ENCODE data around the gene CBARP. TPM values are rescaled to one million over a fixed set of nuclear protein-coding genes. Genes with fewer than 3 reads are reported as not detected.
A peak's percentile ranks its signal among the peaks of the same experiment; 100 is the strongest.

CBARP gene
- polyA plus RNA-seq, 1 donor from 2014 or later, result 18.2 TPM

- Histone ChIP-seq H3K4me2 (ENCODE audit: low read length) (no peak overlapping the region), H3F3A (ENCODE audit: insufficient read depth, low read length, poor library complexity, severe bottlenecking) (no peaks in the 10 kb centered on the region), H2AFZ (ENCODE audit: low read depth, low read length) (no peak overlapping the region), H3K9me2 (ENCODE audit: insufficient read depth, low read length) (no peaks in the 10 kb centered on the region), H3K36me3 (ENCODE audit: insufficient read depth, low read length) (no peaks in the 10 kb centered on the region), H3K9me3 (ENCODE audit: low read length) (no peaks in the 10 kb centered on the region), H3K4me3 (ENCODE audit: low read length) (no peak overlapping the region), H3K27ac (ENCODE audit: low read length) (no peak overlapping the region), H3K27me3 (ENCODE audit: insufficient read depth, low read depth, low read length) (no peaks in the 10 kb centered on the region), H4K20me1 (ENCODE audit: insufficient read depth) (peaks cover 4% of the 10 kb centered on the region), H3K79me2 (replicated peaks; ENCODE audit: insufficient read depth, low read length) (peaks cover 61% of the 10 kb centered on the region), H3K9ac (ENCODE audit: low read length) (peak overlapping the region; percentile 31)
- no peak for TF ChIP-seq TAF1 (IDR thresholded peaks at IDR 0.05; ENCODE audit: low read depth)
- no peak for TF ChIP-seq MXI1 (conservative IDR thresholded peaks at IDR 0.05; ENCODE audit: poor library complexity, severe bottlenecking)
- TF ChIP-seq EP300 (conservative IDR thresholded peaks at IDR 0.05; ENCODE audit: poor library complexity, severe bottlenecking), result no peak
- TF ChIP-seq CTCF (IDR thresholded peaks at IDR 0.05; ENCODE audit: poor library complexity, severe bottlenecking), result no peak
- no peak for TF ChIP-seq SMC3 (conservative IDR thresholded peaks at IDR 0.05; ENCODE audit: poor library complexity)
- TF ChIP-seq RAD21 (conservative IDR thresholded peaks at IDR 0.05), result no peak
- TF ChIP-seq POLR2AphosphoS5 (IDR thresholded peaks at IDR 0.05), result no peak
- TF ChIP-seq EZH2 (IDR thresholded peaks at IDR 0.05; ENCODE audit: borderline replicate concordance, insufficient read depth, low read length, poor library complexity, severe bottlenecking), result no peak
Observed at GRCh38 chr19:1257475-1258162, 19.8 kb upstream of the CBARP start.

- Histone ChIP-seq H3K9ac (ENCODE audit: low read length) (no peak overlapping the region), H3K36me3 (ENCODE audit: insufficient read depth, low read length) (no peaks in the 10 kb centered on the region), H3K4me3 (ENCODE audit: low read length) (no peak overlapping the region), H3K27ac (ENCODE audit: low read length) (no peak overlapping the region), H3K9me3 (ENCODE audit: low read length) (no peaks in the 10 kb centered on the region), H3K4me2 (ENCODE audit: low read length) (no peak overlapping the region), H2AFZ (ENCODE audit: low read depth, low read length) (no peak overlapping the region), H3K9me2 (ENCODE audit: insufficient read depth, low read length) (no peaks in the 10 kb centered on the region), H3F3A (ENCODE audit: insufficient read depth, low read length, poor library complexity, severe bottlenecking) (no peaks in the 10 kb centered on the region), H3K27me3 (ENCODE audit: insufficient read depth, low read depth, low read length) (no peaks in the 10 kb centered on the region), H4K20me1 (ENCODE audit: insufficient read depth) (peaks cover 4% of the 10 kb centered on the region), H3K79me2 (replicated peaks; ENCODE audit: insufficient read depth, low read length) (peaks cover 68% of the 10 kb centered on the region)
- peak; percentile 33 for TF ChIP-seq POLR2AphosphoS5 (IDR thresholded peaks at IDR 0.05)
- TF ChIP-seq MXI1 (conservative IDR thresholded peaks at IDR 0.05; ENCODE audit: poor library complexity, severe bottlenecking), result no peak
Observed at GRCh38 chr19:1256646-1257474, 19.1 kb upstream of the CBARP start.
